Upper lobe of left lung (tissue), 4 donors: ENCODE results near the gene NAT8L.

Source experiments
- CTCF ChIP-seq, 6 experiments: fragments of 450-650 bp in 4 of 6; fragments of 200-600 bp in 2 of 6; sonication (generic) in 2 of 6; IDR thresholded peaks; one replicate each; pipeline ENCODE4 v1.5.1; 2016 to 2019; ENCODE audit warnings: antibody characterized with exemption in 6 of 6
- EP300 ChIP-seq, 4 donors: sonication (generic); formaldehyde crosslinking; IDR thresholded peaks; one replicate each; pipeline ENCODE4 v1.5.1; 2017; ENCODE audit warnings: antibody characterized with exemption in 4 of 4, control low read depth in 2 of 4
- POLR2A ChIP-seq, 4 donors: fragments of 450-650 bp; IDR thresholded peaks; one replicate each; pipeline ENCODE4 v1.5.1; 2016 to 2017; ENCODE audit warnings: antibody characterized with exemption in 4 of 4, mild to moderate bottlenecking in 2 of 4
- POLR2AphosphoS5 ChIP-seq, 2 donors: sonication (generic); formaldehyde crosslinking; IDR thresholded peaks; one replicate each; pipeline ENCODE4 v1.5.1; 2017; ENCODE audit warnings: antibody characterized with exemption in 2 of 2

DNA sequence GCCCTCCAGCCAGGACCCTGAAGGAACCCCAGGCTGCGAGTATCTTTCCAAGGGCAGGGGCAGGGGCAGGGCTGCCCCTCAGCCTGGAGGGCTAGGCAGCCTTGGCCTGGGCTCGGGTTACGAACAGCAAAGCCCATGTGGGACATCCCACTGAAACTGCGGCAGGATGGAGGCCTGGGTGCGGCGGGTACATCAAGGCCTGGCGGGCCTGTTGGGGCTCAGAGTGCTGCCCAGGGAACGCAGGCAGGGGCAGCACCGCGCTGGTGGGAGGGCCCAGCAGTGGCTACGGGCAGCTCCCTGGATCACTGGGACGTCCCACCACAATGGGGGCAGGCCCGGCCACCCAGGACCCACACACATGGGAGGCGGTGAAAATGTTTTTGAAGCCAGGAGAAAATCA, 10.9 kb downstream of the NAT8L start:
- TF ChIP-seq EP300 (IDR thresholded peaks at IDR 0.05) (no peak), CTCF (IDR thresholded peaks at IDR 0.05) (no peak), POLR2A (IDR thresholded peaks at IDR 0.05) (no peak), POLR2AphosphoS5 (IDR thresholded peaks at IDR 0.05) (no peak)
